Right cardiac atrium (tissue), 5 donors: Measurements from ENCODE around the gene GRIP2. TPM values are rescaled to one million over a fixed set of nuclear protein-coding genes. Genes with fewer than 3 reads are reported as not detected.
A peak's percentile ranks its signal among the peaks of the same experiment; 100 is the strongest.

Source experiments
- ATAC-seq, 2 donors: fragments of 200-7000 bp; cut with Tn5 transposase; one replicate each; pipeline versions ENCODE4 v1.8.0 to v1.9.1; 2020; ENCODE audit warnings: moderate library complexity in 2 of 2, mild to moderate bottlenecking in 1 of 2
- DNase-seq, 3 donors: peaks; one replicate each; pipeline ENCODE4 v3.0.0-alpha.2; 2020
- H3K27ac ChIP-seq: one replicate; pipeline ENCODE4 v1.5.1; 2013; ENCODE audit warnings: mild to moderate bottlenecking, low read length, control low read depth, moderate library complexity
- H3K27me3 ChIP-seq: one replicate; pipeline ENCODE4 v1.6.1; 2013; ENCODE audit not compliant: control insufficient read depth, insufficient read depth
- H3K4me1 ChIP-seq: one replicate; pipeline ENCODE4 v1.6.1; 2013; ENCODE audit warnings: low read length; ENCODE audit not compliant: control insufficient read depth, insufficient read depth
- H3K4me3 ChIP-seq: one replicate; pipeline ENCODE4 v1.5.1; 2013; ENCODE audit warnings: low read length, control low read depth
- H3K9me3 ChIP-seq: one replicate; pipeline ENCODE4 v1.6.1; 2013; ENCODE audit warnings: low read length; ENCODE audit not compliant: control insufficient read depth
- whole genome bisulfite sequencing: extraction: QIAGEN DNeasy Blood & Tissue Kit; methylation state at CpG from one replicate; pipeline ENCODE4 v1.1.7; 2013; 5-methylcytosine and 5-hydroxymethylcytosine counted together
- intact Hi-C, 4 donors: fragments of 100-400 bp; cut with DNase I; formaldehyde crosslinking; loops; one replicate each; pipeline versions ENCODE4 v1.11.0 to v1.14.0; 2022 to 2023
- polyA plus RNA-seq: library from polyadenylated mRNA; stranded (reverse); fragments of 200-250 nt; gene quantifications from one replicate; pipeline ENCODE4 v1.2.3, GENCODE V29; 2013
- total RNA-seq, 4 donors: library from RNA; stranded (reverse); fragmentation: NEBNext Ultra II Directional; extraction: Animal tissue kit (Norgen Biotek cat#: 25700); gene quantifications; one replicate each; pipeline ENCODE4 v1.2.1, GENCODE V29; 2021
- donor health status: healthy with polysubstance abuse.
- donor health status: DM: no; HTN: yes; CAD: no.
- donor health status: DM: no; HTN: no; CAD: no.
- donor health status: DM: no; HTN: yes; CAD: no; lungs with severe emphysema.
- donor health status: DM: yes; HTN: yes; CAD: no.

Gene GRIP2
- total and polyA plus RNA-seq, 5 donors: 8.7 to 14.5 (median 11.8) TPM

DNA sequence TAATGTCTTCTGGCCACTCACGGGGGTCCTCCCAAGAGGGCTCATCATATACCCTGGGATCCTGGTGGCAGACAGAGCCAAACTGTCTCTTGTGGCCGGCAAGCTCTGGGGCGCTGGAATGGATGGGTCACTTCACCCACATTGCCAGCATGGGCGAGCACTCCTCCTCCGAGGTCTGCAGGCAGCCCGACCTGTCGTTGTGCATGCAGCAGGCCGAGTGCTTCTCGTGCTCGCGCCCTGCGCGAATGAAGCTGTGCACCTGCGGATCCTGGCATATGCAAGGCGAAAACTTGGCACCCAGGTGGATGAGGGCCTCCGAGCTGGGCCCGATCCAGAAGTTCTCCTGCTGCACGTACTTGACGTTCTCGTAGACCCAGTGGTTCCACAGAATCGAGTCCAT is 33.6 kb upstream of the GRIP2 start:
- Histone ChIP-seq H3K4me3 (no peak overlapping the region), H3K9me3 (no peaks in the 10 kb centered on the region), H3K27ac (no peak overlapping the region), H3K4me1 (no peaks in the 10 kb centered on the region), H3K27me3 (no peaks in the 10 kb centered on the region)
- intact Hi-C loops: no loop called here
- DNase-seq (no peak), ATAC-seq (no peak)
- 93% methylated on average over 21 of the region's 21 CpGs for WGBS

DNA sequence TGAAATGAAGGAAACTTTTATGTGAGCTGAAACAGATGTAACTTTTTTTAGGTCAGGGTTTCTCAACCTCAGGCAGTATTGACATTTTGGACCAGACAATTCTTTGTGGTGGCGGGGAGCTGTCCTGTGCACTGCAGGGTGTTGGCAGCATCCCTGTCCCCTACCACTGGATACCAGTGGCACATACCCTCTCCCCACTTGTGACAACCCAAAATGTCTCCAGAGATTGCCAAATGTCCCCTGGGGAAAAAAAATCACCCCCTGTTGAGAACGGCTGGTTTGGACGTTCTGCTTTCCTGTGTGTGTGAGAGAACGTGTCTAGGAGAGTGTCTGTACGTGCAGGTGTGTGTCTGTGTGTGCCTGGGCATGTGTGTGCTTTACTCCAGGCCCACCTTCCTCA is 30.7 kb upstream of the GRIP2 start:
- no peak overlapping the region for H3K27ac ChIP-seq
- H3K4me3 ChIP-seq: no peak overlapping the region
- DNase-seq (no peak), ATAC-seq (no peak)
- 70% methylated on average over 5 of the region's 5 CpGs for WGBS
- H3K9me3 ChIP-seq: no peaks in the 10 kb centered on the region
- no peaks in the 10 kb centered on the region for H3K4me1 ChIP-seq
- intact Hi-C loops: no loop called here
- no peaks in the 10 kb centered on the region for H3K27me3 ChIP-seq

DNA sequence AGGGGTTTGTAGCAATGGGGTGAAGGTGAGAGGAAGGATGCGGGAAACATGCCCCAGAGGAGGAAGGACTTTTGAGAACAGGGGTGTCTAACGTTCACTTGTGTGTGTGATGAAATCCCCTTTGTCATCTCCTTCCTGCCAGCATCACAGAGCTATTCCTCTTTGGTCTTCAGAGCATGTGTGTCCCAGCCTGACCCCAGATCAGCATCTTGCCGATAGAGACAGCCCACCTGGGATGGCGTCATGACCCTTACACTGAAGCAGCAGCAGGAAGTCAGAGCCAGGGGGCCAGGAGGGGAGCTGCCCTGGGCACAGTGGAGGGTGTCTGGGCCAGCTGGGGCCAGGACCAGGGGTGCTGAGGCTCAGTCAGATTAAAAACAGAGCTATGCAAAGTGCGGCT is 29.9 kb upstream of the GRIP2 start:
- peak in 1 of 2 donors; percentile 18 for ATAC-seq
- intact Hi-C loops: no loop called here
- DNase-seq: no peak
- Histone ChIP-seq H3K27me3 (no peaks in the 10 kb centered on the region), H3K9me3 (no peaks in the 10 kb centered on the region), H3K4me3 (no peak overlapping the region), H3K27ac (no peak overlapping the region), H3K4me1 (no peaks in the 10 kb centered on the region)
- WGBS: 34% methylated on average over 5 of the region's 5 CpGs

DNA sequence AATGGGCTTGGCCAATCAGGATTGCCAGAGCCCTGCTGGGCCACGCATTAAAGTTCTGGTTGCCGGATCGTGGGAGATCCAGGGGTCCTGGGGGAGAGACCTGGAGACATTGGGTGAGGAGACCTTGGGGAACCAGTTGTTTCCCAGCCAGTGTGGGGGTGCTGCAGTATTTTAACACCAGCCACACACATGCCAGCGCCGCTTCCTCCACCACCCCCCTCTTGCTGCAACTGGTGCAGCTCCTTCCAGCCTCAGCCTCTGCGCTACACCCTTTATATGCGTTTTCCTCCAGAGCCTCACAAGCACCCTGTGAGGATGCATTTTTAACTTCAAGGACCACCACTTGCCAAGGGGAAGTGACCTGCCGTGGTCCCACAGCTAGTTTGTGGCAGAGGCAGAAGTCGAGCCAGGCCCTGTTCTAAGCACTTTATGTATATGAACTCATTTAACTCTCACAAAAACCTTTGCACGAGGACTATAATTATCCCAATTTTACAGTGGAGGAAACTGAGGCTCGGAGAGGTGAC is 29.4 kb upstream of the GRIP2 start:
- H3K4me1 ChIP-seq: no peaks in the 10 kb centered on the region
- WGBS: 74% methylated on average over 11 of the region's 11 CpGs
- no peak overlapping the region for H3K27ac ChIP-seq
- H3K9me3 ChIP-seq: no peaks in the 10 kb centered on the region
- intact Hi-C loops: no loop called here
- no peak overlapping the region for H3K4me3 ChIP-seq
- no peak for DNase-seq
- no peaks in the 10 kb centered on the region for H3K27me3 ChIP-seq
- ATAC-seq: no peak

DNA sequence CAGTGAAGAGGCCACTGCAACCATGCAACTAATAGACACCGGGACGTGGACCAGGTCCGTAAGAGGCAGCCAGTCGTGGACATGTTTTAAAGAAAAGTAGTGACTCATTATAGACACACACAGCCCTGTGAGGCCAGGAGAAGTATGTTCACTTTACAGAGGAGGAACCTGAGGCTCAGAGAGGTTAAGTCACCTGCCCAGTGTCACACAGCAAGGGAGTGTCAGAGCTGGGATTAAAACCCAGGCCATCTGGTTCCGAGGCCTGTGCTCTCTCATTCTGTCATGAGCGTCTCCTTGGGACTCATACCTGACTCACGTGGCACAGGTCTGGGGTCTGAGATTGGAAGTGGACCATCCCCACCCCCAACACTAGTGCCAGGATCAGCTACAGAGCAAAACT is 28.1 kb upstream of the GRIP2 start:
- ATAC-seq (no peak), DNase-seq (no peak)
- H3K27me3 ChIP-seq: no peaks in the 10 kb centered on the region

DNA sequence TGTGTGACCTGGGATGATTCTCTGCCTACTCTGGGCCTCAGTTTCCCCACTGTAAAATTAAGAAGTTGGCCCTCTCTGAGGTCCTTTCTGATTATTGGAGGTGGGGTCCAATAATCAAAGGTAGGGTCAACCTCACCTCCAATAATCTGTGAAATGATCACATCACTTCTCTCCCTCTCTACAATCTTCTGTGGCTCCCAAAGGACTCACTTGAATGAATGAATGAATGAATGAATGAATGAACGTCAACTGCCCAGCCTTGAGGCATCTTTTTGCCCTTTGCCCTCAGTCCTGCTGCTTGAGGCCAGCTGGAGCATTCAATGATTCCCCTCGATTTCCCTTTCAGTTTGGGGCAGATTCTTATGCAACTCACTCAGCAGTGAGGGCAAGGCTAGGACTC is 26.7 kb upstream of the GRIP2 start:
- intact Hi-C loops: no loop called here

More for the DNA sequence above, 28.1 kb upstream of the GRIP2 start:
- no peaks in the 10 kb centered on the region for H3K9me3 ChIP-seq
- intact Hi-C loops: no loop called here
- H3K27ac ChIP-seq: no peak overlapping the region
- H3K4me3 ChIP-seq: no peak overlapping the region
- H3K4me1 ChIP-seq: no peaks in the 10 kb centered on the region
- WGBS: 93% methylated on average over 7 of the region's 7 CpGs

DNA sequence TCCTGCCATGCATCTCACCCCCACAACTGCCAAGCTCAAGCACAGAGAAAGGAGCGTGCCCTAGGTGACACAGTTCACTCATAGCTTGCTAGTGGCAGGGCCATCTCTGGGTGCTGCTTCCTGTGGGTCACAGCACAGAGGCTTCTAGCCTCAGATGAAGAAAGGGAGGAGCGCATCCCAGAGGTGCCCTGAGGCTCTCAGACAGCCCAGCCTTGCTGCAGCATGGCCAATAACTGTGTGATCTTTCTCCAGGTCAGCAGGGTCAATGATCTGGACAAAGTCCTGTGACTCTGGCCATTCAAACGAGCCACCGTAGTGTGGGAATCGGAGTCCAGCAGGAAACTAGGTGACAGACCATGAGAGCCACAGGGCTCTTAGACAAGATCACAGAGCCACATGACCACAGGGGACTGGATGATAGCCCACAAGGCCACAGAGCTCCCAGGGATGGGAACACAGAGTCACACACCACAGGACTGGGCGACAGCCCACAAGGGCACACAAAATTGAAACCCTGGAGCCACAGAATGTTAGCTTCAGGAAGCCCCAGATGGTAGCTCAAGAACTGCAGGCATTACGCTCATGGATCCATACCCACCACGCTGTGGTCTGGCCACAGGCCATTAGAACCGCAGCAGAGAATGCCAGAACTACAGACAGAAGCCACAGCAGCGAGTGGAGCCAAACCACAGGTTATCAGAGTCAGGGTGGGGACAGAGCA is 25.9 kb upstream of the GRIP2 start:
- 76% methylated on average over 10 of the region's 10 CpGs for WGBS
- no peak for ATAC-seq
- no peaks in the 10 kb centered on the region for H3K4me1 ChIP-seq
- no peaks in the 10 kb centered on the region for H3K27me3 ChIP-seq
- intact Hi-C loops: no loop called here
- DNase-seq: no peak
- H3K9me3 ChIP-seq: no peaks in the 10 kb centered on the region
- H3K27ac ChIP-seq: no peak overlapping the region
- no peak overlapping the region for H3K4me3 ChIP-seq

More for the DNA sequence above, 26.7 kb upstream of the GRIP2 start:
- ATAC-seq (no peak), DNase-seq (no peak)
- WGBS: 55% methylated on average over 2 of the region's 2 CpGs
- no peak overlapping the region for H3K27ac ChIP-seq
- H3K9me3 ChIP-seq: no peaks in the 10 kb centered on the region
- no peak overlapping the region for H3K4me3 ChIP-seq
- no peaks in the 10 kb centered on the region for H3K4me1 ChIP-seq
- H3K27me3 ChIP-seq: no peaks in the 10 kb centered on the region

DNA sequence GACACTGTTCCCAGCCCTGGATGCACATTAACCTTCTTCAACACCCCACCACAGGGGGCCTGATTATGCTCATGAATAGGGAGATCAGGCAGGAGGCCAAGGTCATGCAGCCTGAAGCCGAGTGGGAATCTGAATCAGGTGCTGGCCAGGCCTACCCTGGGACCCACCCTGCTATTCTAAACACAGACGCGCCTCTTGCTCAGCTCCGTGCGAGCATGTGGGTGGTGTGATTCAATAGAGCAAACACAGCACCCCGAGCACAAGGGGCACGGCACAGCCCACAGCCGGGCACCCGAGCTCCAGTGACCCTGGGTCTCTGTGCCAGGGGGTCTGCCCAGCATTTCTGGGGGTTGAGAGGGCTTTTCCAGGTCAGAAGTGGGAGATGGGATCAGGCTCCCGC is 24.6 kb upstream of the GRIP2 start:
- no peak overlapping the region for H3K27ac ChIP-seq
- 83% methylated on average over 10 of the region's 10 CpGs for WGBS
- ATAC-seq (no peak), DNase-seq (no peak)
- no peaks in the 10 kb centered on the region for H3K4me1 ChIP-seq
- H3K27me3 ChIP-seq: no peaks in the 10 kb centered on the region
- intact Hi-C loops: no loop called here
- H3K4me3 ChIP-seq: no peak overlapping the region
- H3K9me3 ChIP-seq: no peaks in the 10 kb centered on the region

DNA sequence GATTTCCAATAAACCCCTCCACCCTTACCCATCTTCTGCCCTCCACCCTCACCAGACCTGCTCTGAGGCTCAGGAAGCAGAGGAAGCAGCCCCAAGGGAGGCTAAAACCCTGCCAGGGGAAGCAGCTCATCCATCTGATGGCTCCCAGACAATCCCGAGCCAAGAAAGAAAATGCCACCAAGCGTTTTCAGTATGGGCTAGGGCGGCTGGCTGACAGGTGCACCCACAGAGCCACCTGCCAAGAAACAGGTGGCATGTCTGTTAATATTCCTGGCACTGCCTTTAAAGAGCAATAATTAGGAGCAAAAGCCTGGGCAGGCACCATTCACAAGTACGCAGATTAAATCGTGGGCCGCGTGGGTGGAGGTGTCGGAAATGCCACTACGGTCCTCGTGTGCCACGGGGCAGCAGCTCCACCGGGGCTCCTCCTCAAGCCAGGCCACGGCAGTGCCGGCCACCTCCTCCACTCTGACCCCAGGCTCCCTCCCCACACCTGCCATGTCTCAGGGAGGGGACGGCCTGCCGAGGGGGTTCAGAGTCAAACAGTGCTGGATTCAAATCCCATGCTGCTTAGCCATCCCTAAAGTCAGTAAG is 23.9 kb upstream of the GRIP2 start:
- no peak for DNase-seq
- ATAC-seq: no peak

DNA sequence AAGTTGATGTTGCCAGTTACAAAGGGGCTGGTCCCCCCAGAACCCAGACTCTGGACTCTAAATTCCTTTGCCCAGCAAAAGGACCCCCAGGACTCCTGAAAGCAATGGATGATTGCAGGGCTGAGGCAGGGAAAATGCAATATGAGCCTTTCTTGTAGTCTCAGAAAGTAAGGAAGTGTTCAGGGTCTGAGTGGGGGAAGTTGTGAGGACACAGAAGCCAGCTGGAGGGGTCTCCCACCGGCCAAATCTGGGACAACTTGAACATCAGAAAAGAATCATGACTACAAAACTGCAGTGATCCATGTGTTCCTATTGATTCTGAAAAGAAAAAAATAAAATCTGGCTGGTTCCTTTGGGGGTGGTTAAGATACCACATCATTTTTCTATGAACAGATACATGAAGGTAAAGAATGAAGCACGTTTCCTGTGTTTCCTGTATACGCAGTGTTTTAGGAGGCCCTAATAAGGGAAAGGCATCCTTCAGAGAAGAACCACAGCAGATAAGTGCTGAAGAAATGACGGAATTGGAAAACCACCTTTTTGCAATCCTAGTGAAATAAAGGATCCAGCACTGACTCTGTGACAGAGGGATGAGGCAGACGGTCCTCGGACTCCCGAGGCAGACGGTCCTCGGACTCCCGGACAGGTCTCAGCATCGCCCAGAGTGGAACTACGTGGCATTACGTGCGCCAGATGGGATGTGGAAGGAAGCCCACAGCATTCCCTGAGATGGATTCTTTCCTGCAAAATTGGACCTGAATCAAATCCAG is 22.2 kb upstream of the GRIP2 start:
- Histone ChIP-seq H3K27ac (no peak overlapping the region), H3K4me3 (no peak overlapping the region), H3K9me3 (no peaks in the 10 kb centered on the region), H3K27me3 (no peaks in the 10 kb centered on the region), H3K4me1 (no peaks in the 10 kb centered on the region)
- intact Hi-C loops: no loop called here
- 57% methylated on average over 14 of the region's 14 CpGs for WGBS
- DNase-seq (no peak), ATAC-seq (no peak)

More for the DNA sequence above, 23.9 kb upstream of the GRIP2 start:
- H3K27me3 ChIP-seq: no peaks in the 10 kb centered on the region
- 72% methylated on average over 16 of the region's 16 CpGs for WGBS
- intact Hi-C loops: no loop called here
- H3K9me3 ChIP-seq: no peaks in the 10 kb centered on the region
- no peak overlapping the region for H3K4me3 ChIP-seq
- H3K4me1 ChIP-seq: no peaks in the 10 kb centered on the region
- H3K27ac ChIP-seq: no peak overlapping the region
